Stimulated activated CD8-positive, alpha-beta memory T cell treated with anti-CD3 and anti-CD28 coated beads, Interleukin-4, amount 100 ng/mL, for 48 hours (primary cell): ENCODE measurements around the gene BRPF1.
A peak's percentile ranks its signal among the peaks of the same experiment; 100 is the strongest.
"Not testable (repeated sequence)": the region's sequence is repeated elsewhere in the genome, so short reads cannot be mapped to it uniquely, and the experiment has no call there.

Experiments
- DNase-seq: peaks from one replicate; pipeline ENCODE4 v3.0.0-alpha.2; 2020

BRPF1 gene

DNA sequence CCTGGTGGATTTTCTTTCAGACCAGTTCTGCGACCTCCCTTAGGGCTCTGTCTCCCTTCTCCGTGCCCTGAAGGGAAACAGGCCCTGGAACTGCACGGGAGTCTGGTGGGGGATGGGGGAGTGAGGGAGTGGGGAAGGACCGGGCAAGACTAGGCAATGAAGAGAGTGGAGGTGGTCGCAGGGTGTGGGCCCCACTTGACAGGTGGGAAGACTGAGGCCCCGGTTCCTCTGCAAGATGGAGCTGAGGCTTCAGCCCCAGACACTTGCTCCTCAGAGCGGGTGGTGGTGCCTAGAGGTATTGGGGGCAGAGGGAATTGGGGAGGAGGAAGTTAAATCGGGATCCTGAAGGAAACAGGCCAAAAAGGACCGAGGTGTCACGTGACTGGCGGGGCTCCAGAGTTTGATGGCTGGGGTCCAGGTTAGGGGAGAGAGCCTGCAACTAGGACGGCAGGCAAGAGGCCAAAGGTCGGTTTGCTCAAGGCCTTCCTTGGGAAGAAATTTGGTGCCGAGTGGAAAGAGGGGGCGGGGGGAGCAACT lies 38.8 kb downstream of the BRPF1 start:
- no peak for DNase-seq

DNA sequence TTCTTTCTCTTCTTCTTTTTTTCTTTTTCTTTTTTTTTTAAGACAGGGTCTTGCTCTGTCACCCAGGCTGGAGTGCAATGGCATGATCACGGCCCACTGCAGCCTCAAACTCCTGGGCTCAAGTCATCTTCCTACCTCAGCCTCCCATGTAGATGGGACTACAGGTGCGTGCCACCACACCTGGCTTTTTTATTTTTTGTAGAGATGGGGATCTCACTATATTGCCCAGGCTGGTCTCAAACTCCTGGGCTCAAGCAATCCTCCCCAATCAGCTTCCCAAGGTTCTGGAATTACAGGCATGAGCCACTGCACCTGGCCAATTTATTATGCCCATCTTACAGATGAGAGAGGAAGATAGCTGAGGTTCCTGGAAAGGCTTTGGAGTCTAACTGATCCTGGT lies 39.5 kb downstream of the BRPF1 start:
- DNase-seq = not testable (repeated sequence)

GRCh38 chr3:9776896-9777693 lies 45.6 kb downstream of the BRPF1 start:
- DNase-seq = no peak

DNA sequence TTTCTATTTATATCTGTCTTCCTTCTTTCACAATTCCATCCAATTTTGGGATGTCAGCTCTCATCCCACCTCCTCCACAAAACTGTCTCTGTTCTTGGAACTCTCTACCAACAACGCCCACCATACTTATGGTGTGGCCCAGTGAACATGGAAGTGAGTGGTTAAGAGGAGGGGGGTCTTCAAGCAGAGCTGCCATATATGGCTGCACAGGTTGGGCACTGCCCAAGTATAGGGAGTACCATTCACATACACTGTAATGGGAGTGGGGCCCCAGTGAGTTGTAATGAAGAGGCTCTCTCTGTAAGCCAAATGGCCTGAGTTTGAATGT lies 46.1 kb downstream of the BRPF1 start:
- DNase-seq = no peak

GRCh38 chr3:9778143-9779074 lies 46.9 kb downstream of the BRPF1 start:
- DNase-seq = peak; percentile 75

GRCh38 chr3:9779075-9779593 lies 47.6 kb downstream of the BRPF1 start:
- no peak for DNase-seq

DNA sequence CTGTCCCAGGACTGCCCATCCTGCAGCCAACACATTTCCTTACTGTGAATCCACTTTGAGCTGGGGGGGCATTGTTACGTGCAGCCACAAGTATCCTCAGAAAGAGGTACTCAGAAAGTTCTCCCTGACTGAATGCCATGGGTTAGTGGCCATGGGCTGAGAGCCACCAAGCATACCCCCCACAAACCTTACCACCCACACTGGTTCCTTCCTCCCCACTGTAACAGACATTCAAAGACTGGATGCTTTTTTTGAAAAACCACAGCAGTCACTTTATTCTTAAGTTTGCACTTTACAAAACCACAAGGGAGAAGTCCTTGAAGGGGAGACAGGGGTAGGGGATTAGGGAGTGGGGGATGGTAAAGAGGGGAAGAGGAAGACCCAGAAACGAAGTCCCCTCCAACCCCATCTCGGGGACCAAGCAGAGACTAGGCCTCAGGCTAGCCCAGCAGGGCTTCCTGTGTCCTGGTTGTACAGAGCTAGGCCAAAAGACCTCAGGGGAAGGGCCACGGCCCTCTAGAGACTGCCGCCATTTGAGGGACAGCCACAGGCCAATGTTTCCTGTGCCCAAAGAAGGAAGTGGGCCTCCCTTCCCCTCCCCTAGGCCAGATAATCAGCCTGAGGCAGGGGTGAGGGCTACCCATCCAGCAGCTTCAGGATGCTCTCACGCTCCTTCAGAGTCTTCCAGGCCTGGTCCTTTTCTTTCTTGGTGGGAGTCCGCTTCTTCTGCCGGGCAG lies 48.4 kb downstream of the BRPF1 start:
- DNase-seq = peak; percentile 70

DNA sequence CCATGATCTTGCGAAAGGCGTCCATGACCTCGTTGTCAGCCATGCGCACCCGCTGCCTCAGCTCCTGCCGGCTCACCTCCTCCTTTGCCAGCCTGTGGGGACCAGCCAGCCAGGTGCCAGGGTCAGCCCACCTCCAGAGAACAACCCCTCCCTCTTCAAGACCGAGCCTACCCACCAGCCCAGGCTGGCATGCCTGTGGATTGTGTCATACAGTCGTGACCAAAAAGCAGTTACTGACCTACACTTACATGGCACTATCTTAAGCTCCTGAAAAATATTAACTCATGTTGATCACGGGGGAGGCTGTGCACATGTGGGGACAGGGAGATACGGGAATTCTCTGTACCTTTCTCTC lies 48.9 kb downstream of the BRPF1 start:
- DNase-seq = no peak

GRCh38 chr3:9780910-9781309 lies 49.4 kb downstream of the BRPF1 start:
- DNase-seq = no peak

DNA sequence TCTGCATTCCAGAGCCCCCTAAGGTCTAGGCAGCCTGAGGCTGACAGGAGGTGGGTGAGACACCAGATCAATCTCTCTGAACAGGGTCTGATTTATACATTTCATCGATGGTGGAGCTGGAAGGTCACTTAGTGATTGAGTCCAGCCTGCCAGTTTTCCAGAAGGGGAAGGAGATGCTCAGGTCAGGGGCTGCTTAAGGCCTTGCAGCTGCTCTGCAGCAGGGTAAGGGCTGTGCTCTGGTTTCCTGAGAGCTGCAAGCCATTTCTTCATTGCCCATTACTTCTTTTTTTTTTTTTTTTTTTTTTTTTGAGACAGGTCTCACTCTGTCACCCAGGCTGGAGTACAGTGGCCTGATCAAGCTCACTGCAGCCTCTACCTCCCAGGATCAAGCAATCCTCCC lies 50.0 kb downstream of the BRPF1 start:
- no peak for DNase-seq

DNA sequence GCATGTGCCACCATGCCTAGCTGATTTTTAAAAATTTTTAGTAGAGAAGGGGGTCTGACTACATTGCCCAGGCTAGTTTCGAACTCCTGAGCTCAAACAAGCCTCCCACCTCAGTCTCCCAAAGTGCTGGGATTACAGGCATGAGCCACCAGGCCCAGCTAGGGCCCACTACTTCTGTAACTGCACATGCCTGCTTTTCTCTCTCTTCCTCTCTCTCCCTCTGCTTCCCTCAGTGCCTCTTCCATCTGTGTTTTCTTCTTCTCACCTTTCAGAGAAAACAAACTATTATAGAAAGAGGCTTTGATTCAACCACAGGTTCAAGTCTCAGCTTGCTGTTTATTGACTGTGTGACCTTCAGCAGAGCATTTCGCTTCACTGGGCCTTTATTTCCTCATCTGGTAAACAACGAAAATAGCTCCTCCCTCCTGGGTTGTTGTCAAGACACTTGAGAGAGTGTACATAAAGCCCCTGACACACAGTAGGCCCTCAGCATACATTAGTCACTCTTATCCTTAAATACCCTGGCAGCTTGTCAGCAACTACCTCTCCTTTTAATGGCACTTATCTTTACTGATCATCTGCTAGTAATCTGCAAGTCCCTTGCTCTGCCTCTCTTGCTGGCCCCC lies 50.6 kb downstream of the BRPF1 start:
- no peak for DNase-seq

DNA sequence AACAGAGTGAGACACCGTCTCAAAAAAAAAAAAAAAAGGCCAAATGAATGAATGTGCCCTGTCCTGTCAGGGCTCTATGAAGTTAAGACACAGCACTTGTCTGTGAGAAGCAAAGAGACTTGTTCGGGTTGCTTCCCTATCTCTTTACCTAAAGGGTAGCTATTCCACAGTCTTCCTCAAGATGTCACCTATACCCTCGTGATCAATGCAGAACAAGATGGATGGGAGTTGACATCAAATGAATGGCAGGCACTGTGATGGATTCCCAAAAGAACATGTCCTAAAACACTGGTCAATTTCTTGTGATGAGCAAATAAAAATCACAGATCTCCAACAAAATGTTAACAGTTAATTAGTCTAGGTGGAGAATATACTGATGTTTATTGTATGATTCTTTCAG lies 51.2 kb downstream of the BRPF1 start:
- DNase-seq = no peak

DNA sequence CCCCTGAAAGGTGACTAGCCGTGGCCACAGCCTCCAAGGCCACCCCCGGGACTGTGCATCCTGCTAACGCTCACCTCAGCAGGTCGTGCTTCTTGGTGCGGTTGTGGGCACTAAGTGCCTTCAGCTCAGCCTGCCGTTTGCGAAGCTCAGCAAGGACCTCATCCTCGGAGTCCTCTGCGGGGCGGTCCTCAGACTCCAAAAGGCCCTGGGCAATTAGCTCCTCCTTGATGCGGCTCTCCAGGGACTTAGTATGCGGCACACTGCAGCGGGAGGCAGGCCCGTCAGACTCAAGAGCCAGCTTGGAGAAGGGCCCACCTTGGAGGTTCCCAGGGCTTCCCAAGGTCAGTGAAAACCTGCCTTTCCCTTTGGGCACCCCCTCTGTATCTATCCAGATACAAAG lies 52.4 kb downstream of the BRPF1 start:
- no peak for DNase-seq

DNA sequence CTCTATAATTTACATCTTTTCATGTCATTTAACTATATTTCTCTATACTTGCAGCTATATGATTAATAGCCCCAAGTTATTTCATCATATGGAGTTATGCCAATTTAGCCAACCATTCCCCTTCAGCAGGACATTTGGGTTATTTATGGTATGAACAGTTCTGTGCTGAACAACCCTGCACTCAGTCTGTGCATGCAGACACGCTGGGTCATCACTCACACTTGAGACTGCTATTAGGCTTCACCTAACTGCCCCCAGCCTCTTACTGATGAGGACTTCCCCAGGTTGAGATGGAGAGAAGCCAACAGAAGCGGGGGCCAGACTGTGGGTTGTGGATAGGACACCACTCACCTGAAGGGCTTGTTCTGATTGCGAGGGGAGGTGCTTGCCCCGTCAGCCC lies 53.4 kb downstream of the BRPF1 start:
- DNase-seq = no peak

DNA sequence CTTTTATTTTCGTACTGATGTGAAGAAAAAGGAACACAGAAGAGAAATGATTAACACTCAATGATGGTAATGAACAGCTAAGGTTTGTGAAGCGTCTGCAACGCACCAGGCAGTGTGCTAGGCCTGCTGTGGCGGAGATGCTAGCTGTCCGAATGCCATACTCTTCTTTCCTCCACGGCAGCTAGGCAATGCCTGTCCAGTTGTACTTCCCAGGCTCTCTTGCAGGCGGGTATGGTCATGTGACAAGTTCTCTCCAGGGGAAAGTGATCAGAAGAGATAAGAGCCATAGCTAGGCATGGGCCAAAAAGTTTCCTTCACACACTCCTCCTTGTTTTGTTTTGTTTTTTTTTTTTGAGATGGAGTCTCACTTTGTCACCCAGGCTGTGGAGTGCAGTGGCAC lies 54.1 kb downstream of the BRPF1 start:
- no peak for DNase-seq

GRCh38 chr3:9786209-9786739 lies 54.7 kb downstream of the BRPF1 start:
- no peak for DNase-seq

- no peak for DNase-seq
Measured at GRCh38 chr3:9786825-9787669, 55.5 kb downstream of the BRPF1 start.

- DNase-seq = peak; percentile 58
Measured at GRCh38 chr3:9787714-9788113, 56.2 kb downstream of the BRPF1 start.

DNA sequence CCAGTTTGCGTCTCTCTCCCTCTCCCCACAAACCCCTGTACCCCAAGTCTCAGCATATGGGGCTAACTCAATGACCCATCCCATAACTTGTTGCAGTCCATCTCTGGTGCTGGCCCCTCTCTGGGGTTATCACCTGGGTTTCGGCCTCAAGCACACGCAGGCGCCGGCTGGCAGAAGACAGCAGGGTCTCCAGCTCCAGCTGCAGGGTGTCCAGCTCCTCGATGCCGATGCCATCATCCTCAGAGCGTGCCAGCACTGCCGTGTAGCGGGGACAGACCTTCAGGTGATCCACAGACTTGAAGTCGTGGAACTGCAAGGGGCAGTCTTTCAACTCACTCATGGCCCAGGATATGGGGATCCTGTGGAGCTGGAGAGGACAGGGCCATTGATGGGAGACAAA lies 59.6 kb downstream of the BRPF1 start:
- DNase-seq = no peak

GRCh38 chr3:9791790-9792404 lies 60.4 kb downstream of the BRPF1 start:
- no peak for DNase-seq
